NCI-H2227 (cell line): Measurements from ENCODE around the gene PTPN20.
"Not testable (repeated sequence)": the region's sequence is repeated elsewhere in the genome, so short reads cannot be mapped to it uniquely, and the experiment has no call there.

ENCODE experiments used
- DNase-seq: peaks from one replicate; lab custom pipeline; 2025; ENCODE audit not compliant: unreplicated experiment; lab: John Stamatoyannopoulos, UW

Gene PTPN20, protein sequence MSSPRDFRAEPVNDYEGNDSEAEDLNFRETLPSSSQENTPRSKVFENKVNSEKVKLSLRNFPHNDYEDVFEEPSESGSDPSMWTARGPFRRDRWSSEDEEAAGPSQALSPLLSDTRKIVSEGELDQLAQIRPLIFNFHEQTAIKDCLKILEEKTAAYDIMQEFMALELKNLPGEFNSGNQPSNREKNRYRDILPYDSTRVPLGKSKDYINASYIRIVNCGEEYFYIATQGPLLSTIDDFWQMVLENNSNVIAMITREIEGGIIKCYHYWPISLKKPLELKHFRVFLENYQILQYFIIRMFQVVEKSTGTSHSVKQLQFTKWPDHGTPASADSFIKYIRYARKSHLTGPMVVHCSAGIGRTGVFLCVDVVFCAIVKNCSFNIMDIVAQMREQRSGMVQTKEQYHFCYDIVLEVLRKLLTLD

GRCh38 chr10:46911144-46911876 lies at the start of gene PTPN20:
Gene PTPN20, plus strand, starts transcription at chr10:46911428. Its CDS starts 21,072 bp downstream, at chr10:46932500.
- not testable (repeated sequence) for DNase-seq

DNA sequence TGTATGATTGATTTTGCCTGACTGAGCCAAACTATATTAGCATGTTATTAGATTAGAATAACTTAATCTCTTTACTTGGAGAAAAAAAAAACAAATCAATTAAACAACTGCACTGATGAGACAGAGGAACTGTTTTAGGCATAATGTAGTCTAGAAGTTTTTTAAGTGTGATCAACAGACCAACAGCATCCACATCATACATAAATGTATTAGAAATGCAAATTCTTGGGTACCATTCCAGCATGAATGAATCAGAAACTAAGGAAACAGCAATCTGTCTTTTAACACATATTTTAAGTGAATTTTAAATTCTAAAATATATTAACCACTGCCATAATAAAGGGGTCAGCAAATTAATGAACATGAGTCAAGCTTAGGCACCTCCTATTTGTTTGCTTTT lies 41.5 kb upstream of the PTPN20 start:
- not testable (repeated sequence) for DNase-seq

- not testable (repeated sequence) for DNase-seq
Measured at GRCh38 chr10:46871583-46871982, 39.6 kb upstream of the PTPN20 start.

- not testable (repeated sequence) for DNase-seq
Measured at GRCh38 chr10:46875304-46875703, 35.9 kb upstream of the PTPN20 start.

GRCh38 chr10:46876773-46877172 lies 34.5 kb upstream of the PTPN20 start:
- DNase-seq = not testable (repeated sequence)

DNA sequence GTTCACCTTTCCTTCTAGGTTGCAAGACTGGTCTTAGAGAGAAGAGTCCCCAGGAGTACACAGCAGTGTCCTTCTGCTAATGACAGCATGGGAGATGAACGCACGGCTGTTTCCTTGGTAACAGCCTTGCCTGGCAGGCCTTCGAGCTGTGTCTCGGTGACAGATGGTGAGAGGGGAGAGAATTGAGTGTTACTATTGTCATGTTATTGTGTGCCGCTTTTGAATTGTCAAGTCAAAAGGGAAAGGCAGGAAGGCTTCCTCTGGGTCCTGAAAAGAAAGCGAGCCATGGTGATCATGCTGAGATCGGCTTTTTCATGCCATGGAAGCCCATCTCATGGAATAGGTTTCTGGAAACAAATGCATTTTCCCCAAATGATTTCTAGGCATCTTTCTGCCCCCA lies 32.5 kb upstream of the PTPN20 start:
- peak; percentile 49 for DNase-seq

DNA sequence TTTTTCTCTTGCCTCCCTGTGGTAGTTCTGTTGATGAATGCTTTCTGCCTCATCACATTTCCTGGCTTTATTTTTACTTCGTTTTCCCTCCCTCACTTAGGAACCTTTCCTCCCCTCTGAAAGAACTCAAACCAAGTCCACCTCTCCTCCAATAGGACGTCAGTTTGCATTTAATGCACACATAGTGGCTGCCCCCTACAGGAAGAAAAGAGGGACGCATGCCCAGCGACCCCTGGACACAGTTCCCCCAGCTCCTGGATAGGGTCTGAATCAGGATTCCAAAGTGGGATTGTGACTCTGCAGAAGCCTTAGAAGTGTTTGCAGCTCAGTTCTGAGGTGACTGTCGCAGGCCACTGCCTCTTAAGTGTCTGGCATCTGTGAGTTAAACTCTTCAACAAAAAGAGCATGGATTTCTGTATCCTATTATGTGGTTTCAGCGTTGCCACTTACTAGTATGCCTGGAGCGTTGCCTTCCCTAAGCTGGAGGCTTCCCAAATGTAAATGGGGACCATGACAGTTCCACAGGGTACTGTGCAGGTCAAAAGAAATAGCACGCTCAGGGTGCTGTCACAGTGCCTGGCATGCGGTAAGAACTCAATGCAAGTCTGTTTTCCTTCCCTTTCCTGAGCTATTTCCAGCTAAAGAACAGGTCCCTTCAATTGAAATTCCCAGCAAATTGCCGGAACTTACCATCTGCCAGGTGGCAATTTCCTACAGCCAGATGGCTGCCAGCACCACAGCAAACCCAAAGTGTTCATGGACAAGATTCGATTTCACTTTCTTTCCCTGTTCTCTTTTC lies 20.2 kb upstream of the PTPN20 start:
- not testable (repeated sequence) for DNase-seq

GRCh38 chr10:46896762-46897692 lies 14.2 kb upstream of the PTPN20 start:
- not testable (repeated sequence) for DNase-seq

GRCh38 chr10:46901247-46901646 lies 10.0 kb upstream of the PTPN20 start:
- not testable (repeated sequence) for DNase-seq

GRCh38 chr10:46903874-46904273 lies 7.4 kb upstream of the PTPN20 start:
- DNase-seq = not testable (repeated sequence)

DNA sequence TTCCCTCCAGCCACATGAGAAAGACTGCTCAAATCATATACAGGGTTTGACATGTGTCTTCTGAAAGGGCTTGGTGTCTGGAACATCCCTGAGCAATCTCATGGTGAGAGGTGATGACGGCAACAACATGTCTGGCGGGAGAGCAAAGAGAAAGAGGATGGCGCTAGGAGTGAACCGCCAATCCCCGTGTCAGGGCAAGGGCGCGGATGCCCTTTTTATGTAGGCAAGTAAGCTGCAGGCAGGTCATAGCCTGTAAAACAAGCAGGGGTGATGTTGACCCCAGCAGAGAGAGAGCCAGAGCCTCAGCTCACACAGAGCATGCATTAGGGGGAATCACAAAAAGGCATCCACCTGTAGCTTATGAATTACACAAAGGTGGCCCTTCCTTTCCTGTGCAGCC lies 4.9 kb upstream of the PTPN20 start:
- DNase-seq = not testable (repeated sequence)

- not testable (repeated sequence) for DNase-seq
Measured at GRCh38 chr10:46907185-46908117, 3.8 kb upstream of the PTPN20 start.

- DNase-seq = not testable (repeated sequence)
Measured at GRCh38 chr10:46922498-46922897, 11.3 kb downstream of the PTPN20 start.

GRCh38 chr10:46925156-46925555 lies 13.9 kb downstream of the PTPN20 start:
- not testable (repeated sequence) for DNase-seq

DNA sequence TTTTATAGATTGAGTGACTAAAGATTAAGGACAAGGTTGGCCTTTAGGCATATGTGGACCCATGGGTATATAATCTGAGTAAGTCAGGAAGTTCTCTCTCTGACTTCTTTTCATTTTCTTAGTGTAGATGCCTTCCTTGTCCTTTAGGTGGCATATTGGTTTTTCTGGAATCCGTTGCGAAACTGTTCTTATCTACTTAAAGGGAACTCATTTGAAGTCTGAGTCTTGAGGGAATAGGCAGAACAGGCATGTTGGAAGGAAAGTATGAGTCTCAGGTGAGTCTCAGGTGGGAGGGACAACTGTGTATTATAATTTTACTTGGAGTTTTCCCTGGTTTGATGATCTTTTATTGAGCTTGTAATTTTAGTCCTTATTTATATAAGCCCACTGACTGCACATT lies 14.6 kb downstream of the PTPN20 start:
- DNase-seq = not testable (repeated sequence)

- not testable (repeated sequence) for DNase-seq
Measured at GRCh38 chr10:46928810-46929209, 17.6 kb downstream of the PTPN20 start.

- DNase-seq = not testable (repeated sequence)
Measured at GRCh38 chr10:46932383-46932782, 21.2 kb downstream of the PTPN20 start.

DNA sequence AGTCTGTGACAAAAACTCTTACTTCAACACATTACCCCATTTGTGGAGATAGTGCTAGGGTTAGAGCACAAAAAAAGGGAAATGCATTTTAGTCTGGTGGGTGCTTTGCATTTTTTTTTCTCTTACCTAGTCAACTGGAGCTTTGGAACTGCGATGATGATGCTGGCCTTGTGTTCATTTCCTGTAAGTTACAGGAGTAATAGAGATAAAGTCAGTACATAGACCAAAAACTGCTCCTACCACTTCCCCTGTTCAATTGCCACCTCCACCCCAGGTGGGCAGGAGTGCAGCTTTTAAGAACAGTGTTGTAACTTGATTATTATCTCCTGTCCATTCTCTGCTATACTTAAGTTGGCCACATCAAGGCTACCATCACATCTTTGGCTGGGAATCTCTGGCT lies 29.9 kb downstream of the PTPN20 start:
- DNase-seq = not testable (repeated sequence)
